Stimulated activated CD4-positive, alpha-beta T cell treated with anti-CD3 and anti-CD28 coated beads, Interleukin-1b, Interleukin-23, amount 100 ng/mL, for 1 hour (primary cell): ENCODE results near the gene TBC1D22A.

Source experiments
- DNase-seq, 2 donors: peaks; one replicate each; pipeline ENCODE4 v3.0.0-alpha.2; 2020; ENCODE audit warnings: low read depth in 2 of 2

TBC1D22A gene

DNA sequence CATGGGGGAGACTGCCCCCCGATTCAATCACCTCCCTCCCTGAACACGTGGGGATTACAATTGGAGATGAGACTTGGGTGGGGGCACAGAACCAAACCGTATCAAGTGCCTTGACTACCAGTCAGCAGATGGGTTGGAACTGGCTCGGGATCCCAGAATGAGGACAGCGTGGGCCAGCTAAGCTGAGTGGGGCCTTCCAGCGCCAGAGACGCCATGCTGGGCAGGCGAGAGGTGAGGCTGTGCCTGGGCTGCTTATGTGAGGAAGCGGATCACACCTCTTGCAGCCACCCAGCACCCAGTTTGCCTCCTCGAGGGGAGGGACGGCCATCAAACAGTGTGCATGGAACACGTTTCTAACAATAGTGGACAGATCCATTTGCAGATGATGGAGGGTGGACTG lies 195.1 kb downstream of the TBC1D22A start:
- no peak for DNase-seq

GRCh38 chr22:46958191-46958590 lies 195.7 kb downstream of the TBC1D22A start:
- no peak for DNase-seq

DNA sequence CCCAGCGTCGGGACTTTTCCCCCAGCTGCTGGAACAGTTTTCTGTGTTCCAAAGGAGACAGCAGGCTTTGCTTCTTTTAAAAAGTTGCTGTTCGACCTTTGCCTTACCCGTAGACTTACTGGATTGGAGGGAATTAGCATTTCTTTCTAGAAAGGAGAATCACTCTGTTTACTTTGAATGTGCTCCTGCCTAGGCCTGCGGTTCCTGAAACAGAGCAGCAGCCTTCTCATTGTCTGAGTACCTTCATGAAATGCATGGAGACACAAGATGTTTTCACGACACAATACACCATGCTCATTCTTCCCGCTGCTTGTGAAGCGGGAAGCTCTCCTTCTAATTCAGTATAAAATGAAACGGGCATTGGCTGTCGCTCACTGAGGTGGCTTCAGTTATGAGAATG lies 196.2 kb downstream of the TBC1D22A start:
- DNase-seq = no peak

- no peak for DNase-seq
Measured at GRCh38 chr22:46959369-46959768, 196.9 kb downstream of the TBC1D22A start.

- DNase-seq = no peak
Measured at GRCh38 chr22:46961591-46962295, 199.3 kb downstream of the TBC1D22A start.

- DNase-seq = no peak
Measured at GRCh38 chr22:46962406-46962805, 200.0 kb downstream of the TBC1D22A start.

DNA sequence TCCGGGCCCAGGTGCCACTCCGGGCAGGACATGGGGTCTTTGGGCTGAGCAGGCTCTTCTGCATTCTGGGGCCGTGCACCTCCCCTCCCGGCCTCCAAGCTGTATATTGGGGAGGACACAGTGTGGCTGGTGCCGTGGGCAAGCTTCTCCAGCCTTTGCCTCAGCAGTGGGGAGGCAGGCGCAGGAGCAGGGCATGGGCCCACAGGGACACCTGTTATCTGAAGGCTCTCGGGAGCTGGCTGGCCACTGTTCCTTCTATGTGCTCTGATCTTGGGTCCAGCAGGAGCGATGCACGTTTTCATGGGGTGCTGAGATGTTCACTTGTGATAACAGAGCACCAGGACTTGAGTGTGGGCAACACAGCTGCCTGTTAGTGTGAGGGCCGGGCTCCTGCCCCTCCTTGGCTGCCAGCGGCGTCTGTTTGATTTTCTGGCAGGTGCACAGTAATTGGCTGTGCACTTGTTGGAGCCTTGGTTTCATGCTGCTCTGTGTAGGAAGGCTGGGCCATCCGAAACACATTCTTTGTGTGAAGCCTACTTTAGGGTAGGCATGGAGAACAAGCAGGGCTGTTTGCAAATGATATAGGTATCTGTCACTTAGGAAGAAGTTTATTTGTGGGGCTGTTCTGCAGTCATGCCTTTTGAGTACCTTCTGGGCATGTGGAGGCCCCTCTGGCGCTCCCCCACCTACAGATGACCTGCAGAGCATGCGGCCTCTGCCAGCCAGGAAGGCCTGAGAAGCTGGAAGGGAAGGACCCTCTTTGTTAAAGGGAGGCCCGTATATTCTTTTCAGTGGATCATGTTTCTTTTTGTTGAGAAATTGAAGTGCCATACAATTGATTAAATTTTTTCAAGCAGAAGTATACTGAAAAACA lies 201.5 kb downstream of the TBC1D22A start:
- DNase-seq = no peak

- DNase-seq = no peak
Measured at GRCh38 chr22:46964773-46965550, 202.5 kb downstream of the TBC1D22A start.

DNA sequence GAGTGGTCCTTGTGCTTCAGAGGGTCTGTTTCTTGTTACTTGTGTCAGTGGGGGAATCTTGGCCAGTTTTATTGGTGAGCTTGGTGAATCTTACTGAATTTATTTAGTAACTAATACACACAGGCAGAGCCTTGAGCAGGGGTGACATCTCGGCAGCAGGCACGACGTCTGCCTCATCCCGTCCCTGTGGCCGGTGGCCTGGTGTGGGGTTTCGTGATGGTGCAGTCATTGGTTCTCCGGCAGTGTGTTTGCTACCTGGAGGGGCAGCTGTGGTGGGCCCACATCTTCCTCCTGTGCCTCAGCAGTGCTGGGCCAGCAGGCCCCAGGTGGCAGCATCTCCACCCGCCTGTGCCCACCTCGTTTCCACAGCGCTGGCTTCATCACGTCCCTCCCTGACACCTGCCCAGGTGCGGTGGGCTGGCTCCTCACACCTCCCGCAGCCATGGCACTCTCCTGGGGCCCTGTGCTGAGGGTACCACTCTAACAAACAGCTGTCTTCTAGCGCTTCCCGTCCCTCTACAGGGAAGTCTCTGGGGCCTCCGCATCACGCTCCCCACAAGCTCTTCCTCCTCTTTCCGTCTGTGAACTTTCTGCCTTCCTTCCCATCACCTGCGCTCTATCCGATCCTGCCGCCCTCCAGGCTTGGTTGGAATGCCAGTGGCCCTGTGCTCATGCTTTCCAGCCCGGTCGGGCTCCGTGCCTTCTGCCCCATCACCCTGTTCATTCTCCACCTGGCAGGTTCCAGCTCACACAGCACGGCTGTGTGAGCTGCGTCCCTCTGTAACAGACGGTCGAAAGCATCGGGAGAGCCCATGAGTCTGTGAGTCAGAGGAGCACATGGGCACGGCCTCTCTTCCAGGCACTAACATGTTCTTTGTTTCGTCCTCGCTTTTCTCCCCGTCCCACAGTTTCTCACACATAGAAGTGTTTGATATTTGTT lies 203.4 kb downstream of the TBC1D22A start:
- DNase-seq = no peak

GRCh38 chr22:46966495-46966845 lies 204.0 kb downstream of the TBC1D22A start:
- no peak for DNase-seq

DNA sequence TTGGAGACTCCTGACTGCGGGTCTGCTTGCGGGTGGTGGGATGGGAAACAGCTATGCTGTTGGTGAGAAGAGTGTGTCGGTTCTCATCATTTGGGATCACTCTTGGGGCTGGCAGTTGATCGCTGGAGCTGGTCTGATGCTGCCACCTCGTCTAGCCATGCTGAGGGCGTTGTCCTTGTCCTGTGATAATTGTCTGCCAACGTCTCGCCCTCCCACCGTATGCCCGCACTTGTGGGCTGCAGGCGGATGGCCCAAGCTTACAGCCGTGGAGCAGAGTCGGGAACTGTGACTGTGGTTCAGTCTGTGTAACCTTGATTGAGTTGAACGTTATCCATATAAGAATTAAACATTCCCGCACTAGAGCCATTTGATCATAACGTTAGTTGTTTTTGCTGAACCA lies 204.4 kb downstream of the TBC1D22A start:
- no peak for DNase-seq

GRCh38 chr22:46967445-46968358 lies 205.3 kb downstream of the TBC1D22A start:
- no peak for DNase-seq

DNA sequence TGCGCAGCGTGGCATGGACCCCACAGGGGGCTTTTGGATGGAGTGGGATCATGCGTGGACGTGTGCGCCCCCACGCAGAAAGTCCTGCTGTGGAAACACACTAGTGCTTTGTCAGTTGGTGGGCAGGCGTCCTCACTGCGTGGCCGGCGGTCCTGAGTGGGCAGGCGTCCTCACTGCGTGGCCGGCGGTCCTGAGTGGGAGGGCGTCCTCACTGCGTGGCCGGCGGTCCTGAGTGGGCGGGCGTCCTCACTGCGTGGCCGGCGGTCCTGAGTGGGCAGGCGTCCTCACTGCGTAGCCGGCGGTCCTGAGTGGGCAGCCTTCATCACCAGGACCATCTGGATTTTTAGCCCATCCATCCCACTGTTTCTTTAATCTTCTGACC lies 205.9 kb downstream of the TBC1D22A start:
- DNase-seq = no peak

- no peak for DNase-seq
Measured at GRCh38 chr22:46968848-46969247, 206.4 kb downstream of the TBC1D22A start.

GRCh38 chr22:46969491-46969890 lies 207.0 kb downstream of the TBC1D22A start:
- no peak for DNase-seq

- no peak for DNase-seq
Measured at GRCh38 chr22:46969961-46970360, 207.5 kb downstream of the TBC1D22A start.

- DNase-seq = no peak
Measured at GRCh38 chr22:46970411-46971098, 208.1 kb downstream of the TBC1D22A start.

- DNase-seq = no peak
Measured at GRCh38 chr22:46971099-46971763, 208.8 kb downstream of the TBC1D22A start.

GRCh38 chr22:46971764-46972125 lies 209.3 kb downstream of the TBC1D22A start:
- DNase-seq = no peak
